ENCODE measurements around the gene TNNT1. TPM values are rescaled to one million over a fixed set of nuclear protein-coding genes. Genes with fewer than 3 reads are reported as not detected.
A peak's percentile ranks its signal among the peaks of the same experiment; 100 is the strongest.
"Not testable (repeated sequence)": the region's sequence is repeated elsewhere in the genome, so short reads cannot be mapped to it uniquely, and the experiment has no call there.

The TNNT1 gene
- 0.18 TPM for total RNA-seq

- ATAC-seq (no peak), DNase-seq (ENCODE audit: low spot score) (no peak)
Measured at GRCh38 chr19:55149078-55150003, at the start of gene TNNT1. Gene TNNT1, minus strand, starts transcription at chr19:55149206. Its CDS starts 2,049 bp downstream, at chr19:55147157.

- ATAC-seq (no peak), DNase-seq (ENCODE audit: low spot score) (no peak)
Measured at GRCh38 chr19:55198651-55199050, 49.6 kb upstream of the TNNT1 start.

- ATAC-seq = peak; percentile 44
- no peak for DNase-seq (ENCODE audit: low spot score)
Measured at GRCh38 chr19:55197528-55197927, 48.5 kb upstream of the TNNT1 start.

- DNase-seq (ENCODE audit: low spot score) (no peak), ATAC-seq (no peak)
Measured at GRCh38 chr19:55196803-55197202, 47.8 kb upstream of the TNNT1 start.

GRCh38 chr19:55193481-55193880, 44.5 kb upstream of the TNNT1 start:
- ATAC-seq (no peak), DNase-seq (ENCODE audit: low spot score) (no peak)

GRCh38 chr19:55189403-55189835, 40.4 kb upstream of the TNNT1 start:
- ATAC-seq (no peak), DNase-seq (ENCODE audit: low spot score) (no peak)

- no peak for DNase-seq (ENCODE audit: low spot score)
- no peak for ATAC-seq
Measured at GRCh38 chr19:55188625-55189024, 39.6 kb upstream of the TNNT1 start.

GRCh38 chr19:55186080-55186479, 37.1 kb upstream of the TNNT1 start:
- DNase-seq (ENCODE audit: low spot score) (no peak), ATAC-seq (no peak)

- DNase-seq (ENCODE audit: low spot score) (no peak), ATAC-seq (no peak)
Measured at GRCh38 chr19:55181740-55182139, 32.7 kb upstream of the TNNT1 start.

- ATAC-seq (peak; percentile 83), DNase-seq (ENCODE audit: low spot score) (no peak)
Measured at GRCh38 chr19:55179606-55180484, 30.8 kb upstream of the TNNT1 start, which contains the start of gene SYT5. Gene SYT5, minus strand, starts transcription at chr19:55180289. Its CDS starts 1,248 bp downstream, at chr19:55179041.

GRCh38 chr19:55178781-55179599, 30.0 kb upstream of the TNNT1 start:
- ATAC-seq (peak; percentile 80), DNase-seq (ENCODE audit: low spot score) (peak; percentile 52)

- no peak for ATAC-seq
- no peak for DNase-seq (ENCODE audit: low spot score)
Measured at GRCh38 chr19:55176076-55176475, 27.1 kb upstream of the TNNT1 start.

GRCh38 chr19:55175117-55175867, 26.3 kb upstream of the TNNT1 start:
- ATAC-seq = no peak
- DNase-seq (ENCODE audit: low spot score) = no peak

GRCh38 chr19:55174425-55175116, 25.6 kb upstream of the TNNT1 start:
- DNase-seq (ENCODE audit: low spot score) = no peak

GRCh38 chr19:55173714-55174409, 24.9 kb upstream of the TNNT1 start:
- peak; percentile 66 for ATAC-seq
- DNase-seq (ENCODE audit: low spot score) = no peak

More at GRCh38 chr19:55174425-55175116, 25.6 kb upstream of the TNNT1 start:
- no peak for ATAC-seq

GRCh38 chr19:55173186-55173713, 24.2 kb upstream of the TNNT1 start:
- DNase-seq (ENCODE audit: low spot score) = no peak
- ATAC-seq = no peak

GRCh38 chr19:55172741-55173140, 23.7 kb upstream of the TNNT1 start:
- DNase-seq (ENCODE audit: low spot score) (no peak), ATAC-seq (no peak)

GRCh38 chr19:55172318-55172717, 23.3 kb upstream of the TNNT1 start:
- DNase-seq (ENCODE audit: low spot score); ATAC-seq: not testable (repeated sequence)
